GM06990 (cell line): ENCODE results near the gene HOXA5.

ENCODE experiments used
- DNase-seq: peaks from one replicate; pipeline ENCODE4 v3.0.0-alpha.2; 2011; ENCODE audit not compliant: insufficient read length; ENCODE audit errors: extremely low read depth
- H3K27me3 ChIP-seq: replicated peaks from 2 replicates; pipeline ENCODE4 v1.6.0; 2011; ENCODE audit warnings: low read length; ENCODE audit not compliant: control insufficient read depth, insufficient read depth
- H3K36me3 ChIP-seq: 2 replicates; pipeline ENCODE4 v1.5.1; 2011; ENCODE audit warnings: low read length; ENCODE audit not compliant: control insufficient read depth, insufficient read depth
- H3K4me3 ChIP-seq: replicated peaks from 2 replicates; pipeline ENCODE4 v1.5.1; 2011; ENCODE audit warnings: low read depth, mild to moderate bottlenecking, control low read depth, low read length
- TF ChIP-seq, protein P1 (sequence below): IDR thresholded peaks from 2 replicates; pipeline ENCODE4 v1.5.1; 2011; ENCODE audit warnings: low read length, control low read depth, mild to moderate bottlenecking, inconsistent platforms; ENCODE audit not compliant: insufficient read depth, poor library complexity, severe bottlenecking

Gene HOXA5

DNA sequence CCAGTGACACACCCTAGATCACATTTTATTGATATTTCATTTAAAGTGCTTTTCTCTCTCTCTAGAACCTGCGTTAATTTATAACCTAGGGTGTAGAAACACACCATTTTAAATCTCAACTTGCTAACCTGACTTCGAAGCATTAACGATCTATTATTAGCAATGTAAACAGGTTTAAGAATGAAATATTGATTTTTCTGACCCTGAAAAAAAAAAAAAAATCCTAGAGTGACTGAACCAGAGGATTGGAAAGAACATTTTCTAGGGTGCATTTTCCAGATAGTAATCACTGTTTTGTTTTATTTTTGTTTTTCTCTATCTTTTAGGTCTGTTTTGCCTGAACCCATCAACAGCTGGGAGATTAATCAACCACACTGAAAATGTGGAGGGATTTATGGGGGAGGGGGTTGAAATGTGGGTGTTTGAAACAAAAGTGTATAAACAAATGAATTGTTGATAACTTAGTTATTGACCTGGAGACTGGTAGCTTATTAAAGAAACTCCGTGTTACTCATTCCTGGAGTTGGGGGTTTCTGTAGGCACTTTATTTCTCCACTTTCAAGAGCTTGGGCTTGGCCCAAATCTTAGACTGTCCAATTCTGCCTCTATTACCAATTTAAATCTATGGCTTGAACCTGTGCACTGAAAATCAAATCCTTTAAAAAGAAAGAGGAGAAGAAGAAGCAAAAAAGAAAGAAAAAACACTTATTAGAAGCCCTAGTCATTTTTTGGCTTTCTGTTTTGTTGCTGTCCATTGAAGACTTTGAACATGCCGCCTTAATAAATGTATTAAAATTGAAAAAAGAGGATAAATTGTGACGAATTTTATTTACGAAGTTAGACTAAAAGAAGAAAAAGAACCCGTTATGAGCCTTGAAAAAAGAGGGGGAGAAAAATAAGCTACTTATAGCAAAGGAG is 43.8 kb downstream of the HOXA5 start:
- Histone ChIP-seq H3K4me3 (no peak overlapping the region), H3K36me3 (no peaks in the 10 kb centered on the region), H3K27me3 (no peaks in the 10 kb centered on the region)
- no peak for DNase-seq
- TF ChIP-seq, protein P1, sequence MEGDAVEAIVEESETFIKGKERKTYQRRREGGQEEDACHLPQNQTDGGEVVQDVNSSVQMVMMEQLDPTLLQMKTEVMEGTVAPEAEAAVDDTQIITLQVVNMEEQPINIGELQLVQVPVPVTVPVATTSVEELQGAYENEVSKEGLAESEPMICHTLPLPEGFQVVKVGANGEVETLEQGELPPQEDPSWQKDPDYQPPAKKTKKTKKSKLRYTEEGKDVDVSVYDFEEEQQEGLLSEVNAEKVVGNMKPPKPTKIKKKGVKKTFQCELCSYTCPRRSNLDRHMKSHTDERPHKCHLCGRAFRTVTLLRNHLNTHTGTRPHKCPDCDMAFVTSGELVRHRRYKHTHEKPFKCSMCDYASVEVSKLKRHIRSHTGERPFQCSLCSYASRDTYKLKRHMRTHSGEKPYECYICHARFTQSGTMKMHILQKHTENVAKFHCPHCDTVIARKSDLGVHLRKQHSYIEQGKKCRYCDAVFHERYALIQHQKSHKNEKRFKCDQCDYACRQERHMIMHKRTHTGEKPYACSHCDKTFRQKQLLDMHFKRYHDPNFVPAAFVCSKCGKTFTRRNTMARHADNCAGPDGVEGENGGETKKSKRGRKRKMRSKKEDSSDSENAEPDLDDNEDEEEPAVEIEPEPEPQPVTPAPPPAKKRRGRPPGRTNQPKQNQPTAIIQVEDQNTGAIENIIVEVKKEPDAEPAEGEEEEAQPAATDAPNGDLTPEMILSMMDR: no peak

DNA sequence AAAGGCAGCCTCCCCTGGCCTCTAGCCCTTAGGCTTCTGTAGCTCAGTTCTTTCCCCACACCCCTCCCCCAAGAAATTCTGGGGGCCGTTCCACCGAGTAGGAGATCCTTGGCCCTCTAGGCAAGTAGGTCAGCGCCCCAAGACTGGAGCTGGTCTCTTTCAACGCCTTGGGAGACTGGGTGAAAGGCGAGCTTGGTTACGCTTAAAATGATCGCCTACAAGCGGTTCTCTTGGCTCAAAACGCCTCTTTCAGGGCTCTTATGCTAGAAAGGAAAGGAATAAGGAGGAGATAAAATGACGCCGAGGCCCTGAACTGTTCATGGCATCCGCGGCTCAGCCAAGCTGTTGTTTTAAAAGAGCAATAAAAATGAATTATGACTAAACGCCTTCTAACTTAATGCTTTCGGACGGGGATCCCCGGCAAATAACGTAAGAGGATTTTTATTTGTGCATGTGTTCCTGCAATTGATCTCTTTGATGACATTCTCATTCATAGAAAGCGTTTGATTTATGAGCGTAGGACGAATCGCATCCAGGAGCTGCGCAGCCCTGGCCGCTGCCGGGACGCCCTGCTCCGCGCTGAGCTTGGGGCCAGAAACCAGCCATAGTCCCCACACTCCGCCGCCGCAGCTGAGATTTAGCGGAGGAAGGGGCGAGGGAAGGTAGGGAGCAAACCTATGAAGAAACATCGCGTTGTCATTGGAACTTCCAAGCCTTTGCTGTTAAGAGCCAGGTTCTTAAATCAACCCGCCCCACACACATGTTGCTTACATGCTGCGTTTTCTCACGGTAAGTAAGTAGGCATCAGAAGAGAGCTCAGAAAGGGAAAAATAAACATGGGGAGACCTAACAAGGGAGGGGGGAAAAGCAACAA is 44.7 kb downstream of the HOXA5 start:
- DNase-seq: no peak
- Histone ChIP-seq H3K27me3 (no peaks in the 10 kb centered on the region), H3K36me3 (no peaks in the 10 kb centered on the region), H3K4me3 (no peak overlapping the region)
- TF ChIP-seq, protein P1: no peak

DNA sequence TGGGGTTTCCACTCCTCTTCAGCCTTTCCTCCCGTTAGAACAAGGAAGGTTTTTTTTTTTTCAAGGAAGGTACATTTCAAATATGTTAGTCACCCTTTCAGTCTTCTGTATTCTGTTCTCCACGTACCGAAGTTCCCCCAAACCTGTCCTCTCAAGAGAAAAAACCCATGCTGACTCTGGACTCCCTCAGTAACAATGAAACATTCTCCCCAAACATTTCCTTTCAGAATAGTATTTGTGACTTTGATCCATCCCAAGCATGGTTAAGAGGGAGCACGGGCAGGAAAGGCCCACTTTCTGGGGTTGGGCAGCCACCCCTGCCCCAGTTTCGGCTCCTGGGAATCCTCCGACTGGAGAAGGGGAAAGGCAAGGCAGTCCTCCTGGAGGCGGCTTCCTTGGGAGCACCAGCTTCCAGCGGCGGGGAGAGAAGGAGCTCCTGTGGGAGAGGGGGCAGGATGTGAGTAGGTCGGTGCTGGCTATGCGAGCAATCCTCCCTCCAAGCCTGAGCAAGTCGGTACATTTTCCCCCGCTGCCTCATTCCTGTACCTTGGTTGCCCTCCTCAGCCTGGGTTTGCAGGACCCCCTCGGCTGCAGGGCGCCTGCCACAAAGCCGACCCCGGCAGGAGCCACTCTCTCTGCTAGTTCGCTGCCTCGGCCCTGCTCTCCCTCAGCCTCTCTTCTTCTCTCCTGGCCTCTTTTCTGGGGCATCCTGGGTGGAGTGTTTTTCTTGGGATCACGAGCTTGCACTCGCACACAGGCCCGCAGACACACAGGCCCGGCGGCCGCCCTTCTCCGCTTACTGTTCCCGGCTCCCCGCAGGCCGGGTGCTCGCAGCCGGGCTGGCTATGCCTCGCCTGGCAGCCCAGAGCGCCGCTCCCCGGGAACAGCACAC is 45.5 kb downstream of the HOXA5 start:
- H3K36me3 ChIP-seq: no peaks in the 10 kb centered on the region
- TF ChIP-seq, protein P1: no peak
- no peaks in the 10 kb centered on the region for H3K27me3 ChIP-seq
- no peak for DNase-seq
- H3K4me3 ChIP-seq: no peak overlapping the region

DNA sequence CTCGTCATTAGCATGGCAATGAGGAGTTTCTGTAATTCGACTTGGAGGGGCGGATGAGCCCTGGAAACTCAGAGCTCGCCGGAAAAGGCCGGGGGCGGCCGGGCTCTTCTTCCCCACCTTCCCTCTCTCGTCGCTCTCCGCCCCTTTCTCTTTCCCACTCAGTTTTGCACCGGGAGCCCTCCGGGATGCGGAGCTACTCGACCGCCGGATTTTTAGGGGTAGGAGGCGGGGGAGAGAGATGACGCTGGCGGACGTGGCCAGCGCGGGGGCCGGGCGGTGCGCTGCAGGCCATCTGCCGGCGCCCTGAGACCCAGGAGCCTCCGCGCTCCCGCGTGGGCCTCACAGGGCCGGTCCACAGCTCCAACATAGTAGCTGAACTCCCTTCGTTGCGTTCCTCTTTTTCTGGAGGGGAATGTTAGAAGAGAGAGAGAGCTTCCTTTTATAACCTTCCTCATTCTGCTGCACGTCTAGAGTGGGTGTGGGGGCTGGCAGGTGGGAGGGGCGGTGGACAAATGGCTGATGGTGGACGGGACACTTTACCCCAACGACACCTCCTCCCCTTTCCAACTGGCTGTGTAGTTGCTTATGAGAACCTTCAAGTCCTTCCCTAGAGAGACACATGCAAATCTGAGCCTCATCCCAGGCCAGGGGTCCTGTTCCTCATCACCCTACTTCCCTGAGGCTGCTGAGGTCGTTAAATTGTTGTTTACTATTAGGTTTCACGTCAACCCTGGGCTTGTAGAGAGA is 46.5 kb downstream of the HOXA5 start:
- TF ChIP-seq, protein P1: no peak
- no peak for DNase-seq
- Histone ChIP-seq H3K36me3 (no peaks in the 10 kb centered on the region), H3K4me3 (peak overlapping the region; percentile 66), H3K27me3 (no peaks in the 10 kb centered on the region)
